Eye (tissue), 1 donor: Measurements from ENCODE around the gene GPI.

Experiments
- DNase-seq: peaks from one replicate; pipeline ENCODE4 v3.0.0-alpha.2; 2015

The GPI gene

DNA sequence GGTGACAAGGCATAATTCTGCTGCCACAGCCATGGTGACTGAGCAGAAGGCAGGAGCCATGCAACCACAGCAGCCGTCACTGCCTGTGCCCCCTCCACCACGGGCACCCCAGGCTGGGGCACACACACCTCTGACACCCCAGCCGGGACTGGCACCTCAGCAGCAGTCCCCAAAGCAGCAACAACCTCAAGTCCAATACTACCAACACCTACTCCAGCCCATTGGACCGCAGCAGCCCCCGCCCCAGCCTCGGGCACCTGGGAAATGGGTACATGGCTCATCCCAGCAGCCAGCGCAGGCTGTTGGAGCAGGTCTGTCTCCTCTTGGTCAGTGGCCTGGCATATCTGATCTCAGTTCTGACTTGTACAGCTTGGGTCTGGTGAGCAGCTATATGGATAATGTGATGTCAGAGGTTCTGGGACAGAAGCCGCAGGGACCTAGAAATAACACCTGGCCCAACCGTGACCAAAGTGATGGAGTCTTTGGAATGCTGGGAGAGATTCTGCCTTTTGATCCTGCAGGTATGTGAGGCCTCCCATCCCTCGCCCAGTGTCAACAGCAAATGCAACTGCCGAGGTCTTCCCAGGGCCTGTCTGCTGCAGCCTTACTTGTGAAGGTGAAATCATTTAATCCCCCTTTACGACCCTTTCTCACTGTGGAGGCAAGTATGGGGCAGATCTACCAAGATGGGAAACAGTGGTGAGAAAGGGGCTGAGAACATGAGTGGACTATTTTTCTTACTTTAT, 22.9 kb upstream of the GPI start:
- DNase-seq, result no peak

DNA sequence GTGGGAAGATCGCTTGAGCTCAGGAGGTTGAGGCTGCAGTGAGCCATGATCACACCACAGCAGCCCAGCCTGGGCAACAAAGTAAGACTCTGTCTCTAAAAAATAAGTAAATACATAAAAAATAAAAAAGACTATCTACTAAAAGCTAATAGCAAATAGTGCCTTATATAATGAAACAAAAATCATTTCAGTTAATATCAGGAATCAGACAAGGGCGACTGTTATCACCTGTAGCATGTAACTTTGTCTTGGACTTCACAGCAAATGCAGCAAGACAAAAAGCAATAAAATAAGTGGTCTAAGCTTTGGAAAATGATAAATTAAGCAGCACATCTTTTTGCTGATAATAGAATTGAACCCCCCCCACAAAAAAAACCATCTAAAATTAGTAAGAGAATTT, 21.2 kb upstream of the GPI start:
- no peak for DNase-seq

DNA sequence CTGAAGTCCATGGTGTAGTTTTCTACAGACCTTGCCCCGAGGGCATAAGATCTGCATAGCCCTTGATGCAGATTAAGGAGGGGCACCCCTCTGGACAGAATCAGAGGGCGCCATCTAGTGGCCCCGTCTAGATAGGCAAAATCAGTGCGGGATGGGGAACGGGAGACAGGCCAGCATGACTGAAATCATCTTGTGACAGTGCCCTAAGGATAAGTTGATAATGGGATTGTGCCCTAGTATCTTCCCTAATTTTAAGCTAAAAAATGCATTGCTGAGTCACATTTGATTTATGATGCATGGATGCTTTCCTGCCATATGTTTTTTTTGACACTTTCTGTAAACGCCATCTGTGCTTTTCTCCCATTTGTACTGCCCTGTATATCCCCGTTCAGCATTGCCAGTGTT, 19.0 kb upstream of the GPI start:
- DNase-seq, result peak; percentile 79

DNA sequence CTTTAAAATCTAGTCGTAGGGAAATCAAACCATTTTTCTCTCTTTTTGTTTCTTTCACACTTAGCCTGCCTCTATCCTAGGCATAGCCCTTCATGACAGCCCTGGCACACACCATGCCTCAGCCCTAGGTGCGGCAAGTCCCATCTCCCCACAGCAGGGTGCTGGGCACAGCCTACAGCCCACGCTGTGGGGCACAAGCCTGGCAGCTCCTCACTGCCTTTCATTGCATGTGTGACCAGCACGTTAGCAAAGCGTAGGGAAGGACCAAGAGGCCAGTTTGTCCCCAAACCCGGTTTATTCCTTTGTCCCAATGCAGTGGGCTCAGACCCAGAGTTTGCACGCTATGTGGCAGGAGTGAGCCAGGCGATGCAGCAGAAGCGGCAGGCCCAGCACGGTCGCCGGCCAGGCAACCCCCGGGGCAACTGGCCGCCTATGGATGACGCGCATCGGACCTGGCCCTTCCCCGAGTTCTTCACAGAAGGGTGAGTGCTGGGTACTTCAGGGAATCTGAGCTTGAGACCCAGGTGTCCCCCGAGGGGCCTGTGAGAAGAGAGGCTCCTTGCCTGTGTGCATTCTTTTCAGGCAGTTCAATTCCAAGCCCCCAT, 17.3 kb upstream of the GPI start:
- DNase-seq, result no peak

DNA sequence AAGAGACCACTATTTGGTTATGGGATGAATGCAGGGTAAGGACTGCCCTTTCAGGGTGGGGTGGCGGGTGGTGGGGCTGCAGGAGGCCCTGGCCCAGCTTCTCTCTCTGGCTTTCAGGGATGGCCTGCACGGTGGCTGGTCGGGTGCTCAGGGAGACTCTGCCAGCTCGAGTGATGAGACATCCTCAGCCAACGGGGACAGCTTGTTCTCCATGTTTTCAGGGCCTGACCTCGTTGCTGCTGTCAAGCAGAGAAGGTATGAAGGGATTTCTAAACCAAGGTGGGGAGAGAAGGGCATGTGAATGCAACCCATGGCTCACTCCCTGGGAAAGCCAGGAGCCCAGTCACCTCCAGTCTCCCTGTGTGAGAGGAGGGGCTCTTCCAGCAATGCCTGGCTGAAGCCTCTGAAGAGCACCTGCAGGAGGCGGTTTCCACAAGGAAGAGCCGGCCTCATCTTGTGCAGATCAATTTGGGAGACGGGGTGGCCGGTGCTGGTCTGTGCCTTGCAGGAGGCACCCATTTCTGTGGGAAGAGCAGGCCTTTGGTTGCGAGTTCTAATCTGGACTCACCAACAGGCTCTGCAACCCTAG, 16.0 kb upstream of the GPI start:
- no peak for DNase-seq

DNA sequence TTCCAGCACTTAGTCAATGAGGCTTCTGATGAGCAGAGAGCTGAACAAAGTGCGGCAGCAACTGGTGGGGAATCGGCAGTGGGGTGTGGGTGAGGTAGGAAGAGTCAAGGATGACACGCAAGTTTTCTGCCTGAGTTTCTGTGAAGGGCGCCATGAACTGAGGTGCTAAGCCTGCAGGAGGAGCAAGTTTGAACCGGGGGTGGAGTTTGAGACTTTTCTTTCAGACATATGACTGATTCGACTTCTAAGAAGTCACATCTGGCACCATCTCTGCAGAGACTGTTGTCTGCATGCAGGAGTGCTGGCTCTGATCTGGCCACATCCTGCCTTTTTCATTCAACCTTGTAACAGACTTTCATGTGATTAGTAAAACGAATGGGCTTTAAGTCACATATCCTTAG, 14.8 kb upstream of the GPI start:
- no peak for DNase-seq

DNA sequence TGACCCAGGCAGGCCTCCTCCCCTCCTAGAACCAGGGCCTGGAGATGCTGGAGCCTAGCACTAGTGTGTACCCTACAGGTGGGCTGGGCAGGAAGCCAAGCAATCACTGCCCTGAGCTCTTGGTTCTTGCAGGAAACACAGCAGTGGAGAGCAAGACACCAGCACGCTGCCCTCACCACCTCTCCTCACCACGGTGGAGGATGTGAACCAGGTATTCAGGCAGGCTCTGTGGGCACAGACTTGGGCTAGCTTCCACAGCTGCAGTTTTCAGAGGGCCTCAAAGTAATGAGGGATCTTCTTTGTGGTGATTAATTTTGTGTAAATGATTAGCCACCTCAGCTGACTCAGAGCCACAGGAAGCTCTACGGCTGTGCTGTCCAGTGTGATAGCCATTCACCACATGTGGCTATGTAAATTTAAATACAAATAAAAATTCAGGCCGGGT, 13.6 kb upstream of the GPI start:
- DNase-seq, result no peak

DNA sequence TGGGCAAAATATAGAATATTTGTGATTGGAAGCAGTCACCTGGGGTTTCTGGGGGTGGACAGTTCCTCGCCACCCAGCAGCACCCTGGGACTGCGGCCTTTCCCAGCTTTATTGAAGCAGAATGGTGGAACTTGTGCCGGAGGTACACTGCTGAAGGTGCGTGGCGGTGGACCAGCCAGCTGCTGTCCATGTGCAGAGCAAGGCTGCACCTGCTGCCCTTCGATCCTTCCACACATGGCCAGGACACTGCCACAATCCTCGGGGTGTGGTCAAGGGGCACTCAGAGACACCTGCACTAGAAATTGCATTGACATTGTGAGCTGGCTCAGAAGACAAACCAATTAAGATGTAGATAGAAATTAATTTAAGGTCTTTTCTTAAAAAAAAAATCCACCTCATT, 11.4 kb upstream of the GPI start:
- no peak for DNase-seq

DNA sequence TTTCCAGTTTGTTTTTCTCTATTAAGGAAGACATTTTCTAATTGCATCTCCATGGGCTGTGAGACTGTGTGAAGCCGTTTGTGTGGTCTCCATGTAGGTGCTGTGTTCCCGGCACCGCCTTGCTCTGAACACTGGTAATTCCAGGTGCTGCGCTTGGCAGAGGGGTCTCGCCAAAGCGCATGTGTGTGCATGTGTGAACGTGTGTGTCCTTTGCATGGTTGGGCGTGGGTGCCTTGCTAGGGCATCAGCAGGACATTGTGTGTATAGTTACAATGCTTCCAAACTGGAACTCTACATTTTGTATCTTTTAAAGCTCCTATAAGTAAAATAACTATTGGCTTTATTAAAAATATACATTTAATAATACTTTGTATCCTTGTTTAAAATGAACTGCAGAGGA, 9.8 kb upstream of the GPI start:
- no peak for DNase-seq

DNA sequence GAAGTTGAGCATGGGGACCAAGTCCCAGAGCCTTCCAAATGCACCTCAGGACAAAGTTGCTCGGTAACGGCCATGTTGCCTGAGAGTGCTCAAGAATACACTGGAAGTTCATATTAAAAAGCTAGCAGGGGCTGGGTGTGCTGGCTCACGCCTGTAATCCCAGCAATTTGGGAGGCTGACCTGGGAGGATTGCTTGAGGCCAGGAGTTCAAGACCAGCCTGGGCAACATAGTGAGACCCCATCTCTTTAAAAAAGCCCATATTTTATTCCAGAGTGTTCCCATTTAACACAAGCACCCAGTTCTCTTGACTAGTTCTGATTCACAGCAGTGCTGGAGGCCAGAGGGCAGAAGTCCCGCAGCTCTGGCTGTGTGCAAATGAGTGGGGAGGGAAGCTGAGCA, 8.1 kb upstream of the GPI start:
- no peak for DNase-seq

DNA sequence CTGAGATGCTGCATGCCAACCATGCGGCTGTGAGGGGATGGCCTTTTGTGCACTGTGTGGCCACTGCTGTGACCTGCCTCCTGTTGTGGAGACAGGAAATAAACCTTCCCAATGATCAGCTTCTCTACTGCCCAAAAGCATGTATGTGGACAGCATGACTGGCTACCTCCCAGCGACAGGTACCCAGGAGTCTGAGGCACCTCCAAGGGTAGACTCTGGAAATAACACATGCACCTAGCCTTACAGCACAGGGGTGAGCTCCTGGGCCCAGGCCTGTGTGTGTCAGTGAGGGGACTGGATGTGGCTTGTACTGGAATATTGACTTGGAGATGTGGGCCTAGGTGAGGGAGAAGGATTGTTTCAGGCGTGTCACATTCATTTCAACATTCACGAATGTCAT, 7.6 kb upstream of the GPI start:
- DNase-seq, result no peak

DNA sequence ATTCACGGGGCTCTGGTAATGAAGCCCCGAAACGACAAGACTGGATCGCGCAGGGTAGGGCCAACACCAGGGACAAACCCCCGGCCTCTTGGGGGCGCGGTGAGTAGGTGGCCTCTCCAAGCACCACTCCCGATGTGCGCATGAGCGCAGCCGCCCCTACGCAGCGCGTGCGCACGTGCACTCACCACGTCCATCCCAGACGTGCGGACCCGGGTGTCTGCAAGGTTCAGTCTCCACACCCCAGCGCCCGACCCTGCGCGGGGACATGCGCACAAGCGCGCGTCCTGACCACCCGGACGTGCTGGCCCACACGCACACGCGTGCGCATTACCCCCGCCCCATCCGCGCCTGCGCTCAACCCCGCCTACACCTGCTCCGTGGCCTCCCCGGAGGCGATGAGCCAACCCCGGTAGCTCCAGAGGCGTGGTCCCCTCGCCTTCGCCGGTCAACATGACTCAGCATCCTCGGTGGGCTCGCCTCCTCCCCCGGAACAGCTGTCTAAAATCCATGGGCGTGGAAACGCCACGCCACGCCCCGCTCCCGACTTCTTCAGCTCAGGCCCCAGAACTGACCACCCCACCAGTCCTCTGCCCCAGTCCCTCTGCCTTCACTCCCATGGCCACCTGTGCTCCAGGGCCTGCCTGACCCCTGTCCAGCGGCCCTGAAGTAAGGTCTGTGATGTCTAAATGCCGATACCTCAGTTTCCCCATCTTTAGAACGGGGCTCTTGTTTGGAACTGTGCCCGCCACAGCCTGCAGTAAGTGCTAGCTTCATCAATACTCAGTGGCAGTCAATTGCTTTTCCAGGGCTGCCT, 5.6 kb upstream of the GPI start:
- DNase-seq, result peak; percentile 98

DNA sequence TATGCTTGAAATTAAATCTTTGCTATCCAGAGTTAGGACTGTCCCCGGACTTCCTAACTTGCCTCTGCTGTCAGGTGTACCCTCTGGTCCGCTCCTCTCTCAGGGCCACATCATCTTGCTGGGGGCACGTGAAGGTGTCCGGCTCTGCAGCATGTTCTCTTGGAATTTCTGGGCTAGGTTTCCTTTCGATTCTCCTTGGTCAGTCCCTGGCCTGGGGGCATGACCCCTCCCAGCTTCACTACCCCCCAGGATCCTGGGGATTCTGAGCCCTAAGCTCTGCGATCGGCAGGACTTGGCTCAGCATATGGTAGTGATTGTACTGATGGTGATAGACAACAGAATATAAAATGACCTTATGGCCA, 5.1 kb upstream of the GPI start:
- DNase-seq, result no peak

DNA sequence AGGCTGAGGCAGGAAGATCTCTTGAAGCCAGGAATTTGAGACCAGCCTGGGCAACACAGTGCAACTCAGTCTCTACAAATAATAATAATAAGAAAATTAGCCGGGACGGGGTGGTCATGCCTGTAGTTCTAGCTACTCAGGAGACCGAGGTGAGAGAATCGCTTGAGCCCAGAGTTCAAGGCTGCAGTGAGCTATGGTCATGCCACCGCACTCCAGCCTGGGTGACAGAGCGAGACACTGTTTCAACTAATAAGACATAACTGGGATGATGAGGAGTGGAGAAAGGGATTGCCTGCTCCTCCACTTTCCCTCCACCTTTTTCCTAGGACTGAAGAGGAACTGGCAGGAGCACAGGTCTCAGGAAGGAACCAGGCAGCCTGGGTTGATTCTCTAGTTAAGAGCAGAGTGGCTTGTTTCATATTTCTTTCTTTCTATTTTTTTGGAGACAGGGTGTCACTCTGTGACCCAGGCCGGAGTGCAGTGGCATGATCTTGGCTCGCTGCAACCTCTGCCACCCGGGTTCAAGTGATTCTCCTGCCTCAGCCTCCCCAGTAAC, 4.6 kb upstream of the GPI start:
- no peak for DNase-seq

DNA sequence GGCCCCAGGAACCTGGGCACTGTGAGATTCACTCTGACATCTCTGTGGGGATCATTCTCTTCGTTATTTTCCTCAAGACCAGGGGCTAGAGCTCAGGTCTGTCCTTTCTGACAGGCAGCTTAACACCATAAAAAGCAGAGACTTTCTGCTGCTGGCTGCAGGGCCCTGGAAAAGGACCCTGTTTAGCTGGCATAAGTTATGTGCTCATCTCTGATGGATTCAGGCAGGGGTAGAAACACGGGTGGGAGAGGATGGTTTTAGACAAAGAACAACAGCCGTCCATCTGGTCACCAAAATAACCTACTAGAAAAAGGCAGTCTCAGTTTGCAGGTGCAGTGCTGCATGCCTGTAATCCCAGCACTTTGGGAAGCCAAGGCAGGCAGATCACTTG, 2.3 kb upstream of the GPI start:
- no peak for DNase-seq

DNA sequence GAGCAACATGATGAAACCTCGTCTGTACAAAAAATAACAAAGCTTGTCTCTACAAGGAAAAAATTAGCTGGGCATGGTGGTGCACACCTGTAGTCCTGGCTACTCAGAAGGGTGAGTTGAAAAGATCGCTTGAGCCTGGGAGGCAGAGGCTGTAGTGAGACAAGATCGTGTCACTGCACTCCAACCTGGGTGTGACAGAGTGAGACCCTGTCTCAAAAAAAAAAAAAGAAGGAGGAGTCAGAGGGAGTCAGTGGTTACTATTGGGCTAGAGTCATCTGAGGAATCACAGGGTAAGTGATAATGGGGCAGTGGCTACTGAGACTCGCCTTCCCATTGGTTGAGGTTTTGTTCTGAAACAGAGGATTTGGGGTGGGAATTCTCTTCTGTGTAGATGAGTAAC, 1.9 kb upstream of the GPI start:
- no peak for DNase-seq

DNA sequence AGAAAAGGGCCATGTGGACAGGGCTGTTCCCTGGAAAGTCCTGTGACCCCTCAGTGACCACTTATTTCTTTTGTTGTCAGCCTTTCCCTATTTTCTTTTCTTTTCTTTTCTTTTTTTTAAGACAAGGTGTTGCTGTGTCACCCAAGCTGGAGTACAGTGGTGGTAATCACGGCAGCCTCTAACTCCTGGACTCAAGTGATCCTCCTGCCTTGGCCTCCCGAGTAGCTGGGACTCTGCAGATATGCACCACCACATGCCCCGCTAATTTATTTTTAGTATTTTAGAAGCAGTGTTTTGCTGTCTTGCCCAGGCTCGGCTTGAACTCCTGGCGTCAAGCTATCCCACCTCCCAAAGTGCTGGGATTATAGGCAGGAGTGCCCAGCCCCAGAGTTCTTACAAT, 1.1 kb upstream of the GPI start:
- no peak for DNase-seq

DNA sequence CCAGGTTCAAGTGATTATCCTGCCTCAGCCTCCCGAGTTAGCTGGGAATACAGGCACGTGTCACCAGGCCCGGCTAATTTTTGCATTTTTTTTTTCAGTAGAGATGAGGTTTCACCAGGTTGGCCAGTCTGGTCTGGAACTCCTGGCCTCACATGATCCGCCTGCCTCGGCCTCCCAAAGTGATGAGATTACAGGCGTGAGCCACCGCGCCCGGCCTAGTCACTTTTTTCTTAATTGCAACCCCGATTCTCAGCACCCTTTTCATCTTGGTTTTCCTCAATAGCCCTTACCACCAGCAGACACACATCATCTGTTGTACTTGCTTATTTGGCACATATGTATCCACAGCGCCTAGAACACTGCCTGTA, 550 bp upstream of the GPI start:
- DNase-seq, result no peak

DNA sequence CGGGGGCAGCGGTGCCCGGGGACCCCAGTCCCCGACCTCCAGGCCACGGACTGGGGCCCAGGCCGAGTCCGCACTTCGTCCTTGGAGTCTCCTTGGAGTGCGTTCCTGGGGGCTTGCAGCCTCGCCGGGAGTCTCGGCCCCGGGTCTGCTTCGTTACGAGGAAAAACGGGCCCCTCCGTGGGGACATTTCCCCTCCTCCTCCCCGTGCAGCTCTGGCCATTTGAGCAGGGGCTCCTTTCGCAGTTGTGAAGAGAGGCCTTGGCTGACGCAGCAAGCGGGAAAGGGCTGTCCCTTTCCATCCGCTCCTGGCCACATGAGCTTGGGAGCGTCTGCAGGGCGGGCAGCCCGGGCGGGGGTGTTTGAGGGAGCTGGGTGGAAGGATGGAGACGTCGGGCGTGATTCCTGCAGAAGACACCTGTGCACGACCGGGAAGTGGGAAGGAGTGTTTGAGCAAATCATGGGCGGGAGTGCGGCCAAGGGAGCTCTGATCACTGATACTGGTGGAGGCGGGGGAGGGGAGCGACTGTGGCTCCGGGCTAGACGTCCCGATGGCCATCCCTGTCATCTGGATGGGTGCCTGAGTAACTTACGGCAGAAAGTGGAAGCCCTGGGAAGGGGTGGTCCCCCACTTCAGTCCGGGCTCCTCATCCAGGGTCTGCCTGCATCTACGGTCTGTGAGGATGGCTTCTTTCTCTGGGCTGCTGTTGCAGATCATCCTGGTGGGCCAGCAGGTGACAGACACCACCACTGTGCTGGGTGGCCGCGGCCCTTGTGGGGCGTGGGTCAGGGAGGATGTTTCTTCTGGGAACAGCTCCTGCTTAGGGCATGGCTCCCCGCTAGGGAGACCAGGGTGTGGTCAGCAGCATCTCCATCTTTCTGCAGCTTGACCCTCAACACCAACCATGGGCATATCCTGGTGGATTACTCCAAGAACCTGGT, 736 bp downstream of the GPI start:
- peak; percentile 66 for DNase-seq

DNA sequence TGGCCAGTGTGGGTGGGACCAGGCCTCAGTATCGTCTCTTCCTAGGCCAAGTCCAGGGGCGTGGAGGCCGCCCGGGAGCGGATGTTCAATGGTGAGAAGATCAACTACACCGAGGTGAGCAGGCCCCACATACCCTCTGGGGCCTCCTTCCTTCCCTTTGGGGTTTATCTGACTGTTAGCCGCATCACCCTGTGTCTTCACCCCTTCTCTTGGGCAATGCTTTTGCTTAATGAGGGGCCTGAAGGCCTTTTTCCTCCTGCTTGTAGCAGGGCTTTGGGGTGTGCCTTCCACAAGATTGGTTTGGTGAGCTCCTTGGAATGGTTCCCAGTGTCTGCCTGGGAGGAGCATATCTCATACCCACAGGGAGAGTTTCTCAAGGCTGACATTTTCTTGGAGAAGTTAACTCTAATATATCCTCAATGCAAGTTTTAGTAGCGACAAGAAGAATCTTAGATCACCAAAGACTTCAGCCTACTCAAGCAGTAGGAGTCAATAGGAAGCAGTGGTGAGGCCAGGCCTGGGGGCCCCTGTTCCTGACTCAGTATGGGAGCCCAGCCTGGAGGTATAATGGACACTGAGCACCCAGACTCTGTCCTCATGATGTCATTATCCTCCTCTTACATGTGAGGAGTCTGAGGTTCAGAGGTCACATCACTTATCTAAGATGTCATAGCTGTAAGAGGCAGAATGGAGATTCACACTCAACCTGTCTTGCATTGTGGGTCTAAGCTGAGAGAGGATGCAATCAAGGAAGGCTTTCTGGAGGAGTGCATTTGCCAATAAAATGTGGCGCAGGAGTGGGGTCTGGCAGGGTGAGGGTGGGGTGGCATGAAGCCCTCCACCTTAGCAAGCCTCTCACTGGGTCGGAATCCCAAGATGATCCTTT, 2.0 kb downstream of the GPI start:
- DNase-seq, result no peak

DNA sequence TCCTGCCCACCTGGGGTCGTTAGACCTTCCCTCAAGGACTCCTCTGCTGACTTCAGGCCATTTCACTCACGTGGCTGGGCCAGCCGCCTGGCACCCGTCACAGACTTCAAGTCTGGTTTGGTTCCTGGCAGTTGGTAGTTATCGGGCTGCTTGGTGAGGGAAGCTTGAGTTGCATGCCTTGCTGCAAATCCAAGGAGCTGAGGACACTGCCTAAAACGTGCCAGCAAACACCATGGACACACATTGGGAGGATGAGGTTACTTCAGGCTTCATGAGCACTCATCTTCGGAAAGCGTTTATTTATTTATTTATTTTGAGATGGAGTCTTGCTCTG, 2.6 kb downstream of the GPI start:
- no peak for DNase-seq

DNA sequence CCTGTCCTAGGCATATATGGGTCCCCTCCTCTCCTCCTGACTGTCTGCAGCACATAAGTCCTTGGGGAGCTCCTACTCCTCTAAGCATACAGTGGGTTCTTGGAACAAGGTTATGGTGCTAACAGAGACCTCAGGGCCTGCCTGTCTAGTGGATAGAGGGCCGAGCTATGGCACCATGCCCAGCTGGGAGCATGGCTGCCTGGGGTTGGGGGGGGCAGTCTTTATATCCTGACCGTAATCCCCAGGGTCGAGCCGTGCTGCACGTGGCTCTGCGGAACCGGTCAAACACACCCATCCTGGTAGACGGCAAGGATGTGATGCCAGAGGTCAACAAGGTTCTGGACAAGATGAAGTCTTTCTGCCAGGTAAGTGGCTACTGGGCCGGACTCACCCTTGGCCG, 3.3 kb downstream of the GPI start:
- no peak for DNase-seq
